MCF 10A (cell line): ENCODE measurements around the gene ERG. TPM values are rescaled to one million over a fixed set of nuclear protein-coding genes. Genes with fewer than 3 reads are reported as not detected.

ENCODE experiments used
- BruUV-seq: library from RNA; stranded (reverse); fragments of 400-500 nt; replicated peaks from 2 replicates; lab custom pipeline; 2021; lab: Mats Ljungman, UMichigan
- CTCF ChIA-PET: fragments of 300-600 bp; sonication (Branson Sonifier 250); formaldehyde crosslinking; extraction: SDS; loops from one replicate; lab custom pipeline; 2021; ENCODE audit warnings: antibody characterized with exemption, inconsistent platforms; lab: Yijun Ruan, JAX
- POLR2A ChIA-PET: fragments of 300-600, 350-650 bp; sonication (Branson Sonifier 250); formaldehyde crosslinking; extraction: SDS; loops from one replicate; lab custom pipeline; 2020; ENCODE audit warnings: antibody characterized with exemption, inconsistent platforms; lab: Yijun Ruan, JAX
- DNase-seq: peaks from one replicate; pipeline ENCODE4 v3.0.0-alpha.2; 2018; ENCODE audit not compliant: unreplicated experiment
- H3K27ac Mint-ChIP-seq: one replicate; pipeline ENCODE4 v1.8.0; 2022; ENCODE audit warnings: mild to moderate bottlenecking, low read depth, mixed read lengths; ENCODE audit not compliant: unreplicated experiment
- H3K27me3 Mint-ChIP-seq: one replicate; pipeline ENCODE4 v1.8.0; 2022; ENCODE audit warnings: mixed read lengths; ENCODE audit not compliant: insufficient read depth, unreplicated experiment
- H3K36me3 Mint-ChIP-seq: one replicate; pipeline ENCODE4 v1.8.0; 2022; ENCODE audit warnings: mild to moderate bottlenecking, moderate library complexity, mixed read lengths; ENCODE audit not compliant: insufficient read depth, unreplicated experiment
- H3K4me1 Mint-ChIP-seq: one replicate; pipeline ENCODE4 v1.8.0; 2022; ENCODE audit warnings: mixed read lengths; ENCODE audit not compliant: insufficient read depth, unreplicated experiment
- H3K4me3 Mint-ChIP-seq: one replicate; pipeline ENCODE4 v1.8.0; 2022; ENCODE audit warnings: mild to moderate bottlenecking, moderate library complexity, mixed read lengths; ENCODE audit not compliant: unreplicated experiment
- H3K9me3 Mint-ChIP-seq: one replicate; pipeline ENCODE4 v1.8.0; 2022; ENCODE audit warnings: mixed read lengths; ENCODE audit not compliant: unreplicated experiment
- CTCF ChIP-seq: fragments of 200-600 bp; IDR thresholded peaks from one replicate; pipeline ENCODE4 v1.8.0; 2022; ENCODE audit warnings: antibody characterized with exemption, mild to moderate bottlenecking; ENCODE audit not compliant: unreplicated experiment
- intact Hi-C: fragments of 100-400 bp; cut with micrococcal nuclease; formaldehyde crosslinking; loops from 2 replicates; pipeline ENCODE4 v1.14.1; 2022
- total RNA-seq: library from RNA; stranded (reverse); gene quantifications from 2 replicates; pipeline ENCODE4 v1.2.3, GENCODE V29; 2022

ERG gene
- total RNA-seq, 1 experiment from 2014 or later, result not detected

DNA sequence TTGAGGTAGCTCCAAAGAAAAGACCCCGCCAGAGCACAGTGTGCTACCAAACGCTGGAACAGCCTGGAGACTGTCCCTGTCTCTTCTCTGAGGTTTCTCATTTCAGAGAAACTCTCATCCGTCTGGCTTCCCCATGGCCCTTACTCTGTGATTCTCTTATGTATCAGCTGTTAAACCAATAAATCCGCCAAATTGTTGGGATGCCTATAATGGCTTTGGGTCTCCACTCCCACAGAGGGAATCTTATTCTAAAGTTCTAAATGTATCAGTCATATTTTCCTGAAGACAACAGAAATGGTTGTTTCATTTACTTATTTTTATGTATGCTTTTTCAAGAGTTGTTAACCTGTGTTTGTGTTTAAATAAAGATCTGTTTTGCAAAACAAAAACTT lies 4.0 kb downstream of the ERG start:
- BruUV-seq, result no TSS peak
- POLR2A ChIA-PET, result no interaction called here
- Mint-ChIP-seq H3K27me3 (no peaks in the 10 kb centered on the region), H3K9me3 (no peaks in the 10 kb centered on the region), H3K4me3 (no peak overlapping the region), H3K27ac (no peak overlapping the region), H3K36me3 (no peaks in the 10 kb centered on the region), H3K4me1 (no peaks in the 10 kb centered on the region)
- CTCF ChIA-PET, result interaction anchor here (0.6 to 1.1 kb wide), 3 partner anchors 11 to 219 kb away, joined by 3 to 4 read pairs (median 3); no protein-coding TSS in a partner anchor
- intact Hi-C loops, result no loop called here
- TF ChIP-seq CTCF, result no peak
- no peak for DNase-seq

GRCh38 chr21:38493549-38494250 lies 4.6 kb downstream of the ERG start:
- Mint-ChIP-seq H3K9me3 (no peaks in the 10 kb centered on the region), H3K4me3 (no peak overlapping the region), H3K27me3 (no peaks in the 10 kb centered on the region), H3K27ac (no peak overlapping the region), H3K36me3 (no peaks in the 10 kb centered on the region), H3K4me1 (peaks cover 3% of the 10 kb centered on the region)
- no TSS peak for BruUV-seq
- CTCF ChIA-PET, result interaction anchor here (0.6 to 1.1 kb wide), 3 partner anchors 12 to 219 kb away, joined by 3 to 4 read pairs (median 4); no protein-coding TSS in a partner anchor
- TF ChIP-seq CTCF, result no peak
- DNase-seq, result no peak
- intact Hi-C loops, result no loop called here
- POLR2A ChIA-PET, result interaction anchor here (0.6 kb wide), 1 partner anchor 317 kb away, joined by 3 read pairs; no protein-coding TSS in a partner anchor

GRCh38 chr21:38492007-38492406 lies 6.3 kb downstream of the ERG start:
- Mint-ChIP-seq H3K4me3 (no peak overlapping the region), H3K36me3 (no peaks in the 10 kb centered on the region), H3K27ac (no peak overlapping the region), H3K4me1 (peaks cover 18% of the 10 kb centered on the region), H3K9me3 (no peaks in the 10 kb centered on the region), H3K27me3 (no peaks in the 10 kb centered on the region)
- ChIA-PET CTCF (interaction anchor here (0.6 kb wide), 1 partner anchor 19 kb away, joined by 3 read pairs; no protein-coding TSS in a partner anchor), POLR2A (no interaction called here)
- no peak for TF ChIP-seq CTCF
- BruUV-seq, result no TSS peak
- DNase-seq, result no peak
- intact Hi-C loops, result no loop called here

DNA sequence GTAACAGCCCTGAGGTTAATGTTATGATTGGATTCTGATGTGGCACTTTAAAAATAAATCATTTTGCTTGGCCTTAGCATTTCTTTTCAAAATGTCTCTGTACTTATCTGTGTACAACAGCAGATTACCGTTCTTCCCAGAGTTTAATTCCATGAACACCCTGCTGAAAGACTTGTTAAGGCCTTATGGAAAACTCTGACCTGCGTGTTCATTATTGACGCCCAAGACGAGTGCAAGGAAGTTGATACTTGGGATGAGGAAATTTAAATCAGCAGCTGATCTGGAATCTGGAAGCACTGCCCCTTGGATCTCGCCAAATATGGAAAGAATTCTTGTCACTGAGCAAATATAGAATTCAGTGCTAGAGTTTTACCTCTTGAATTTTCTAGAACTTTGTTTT lies 6.7 kb downstream of the ERG start:
- ChIA-PET POLR2A (no interaction called here), CTCF (interaction anchor here (0.6 kb wide), 1 partner anchor 18 kb away, joined by 3 read pairs; no protein-coding TSS in a partner anchor)
- Mint-ChIP-seq H3K27me3 (no peaks in the 10 kb centered on the region), H3K9me3 (no peaks in the 10 kb centered on the region), H3K27ac (no peak overlapping the region), H3K4me3 (no peak overlapping the region), H3K4me1 (peaks cover 22% of the 10 kb centered on the region), H3K36me3 (no peaks in the 10 kb centered on the region)
- BruUV-seq, result no TSS peak
- no peak for DNase-seq
- TF ChIP-seq CTCF, result no peak
- intact Hi-C loops, result no loop called here
